22Rv1 (cell line): ENCODE measurements around the gene KIRREL2.

Source experiments
- H3K27ac ChIP-seq: fragments of 450-650 bp; 2 replicates; pipeline ENCODE4 v1.5.1; 2017
- CTCF ChIP-seq: fragments of 450-650 bp; IDR thresholded peaks from 2 replicates; pipeline ENCODE4 v1.5.1; 2017; ENCODE audit warnings: mild to moderate bottlenecking
- ZFX ChIP-seq: fragments of 450-650 bp; IDR thresholded peaks from 2 replicates; pipeline ENCODE4 v1.6.1; 2017; ENCODE audit warnings: antibody characterized with exemption, borderline replicate concordance

KIRREL2 gene

GRCh38 chr19:35872180-35872579 lies 15.5 kb downstream of the KIRREL2 start:
- H3K27ac ChIP-seq = no peak overlapping the region
- no peak for TF ChIP-seq ZFX

- H3K27ac ChIP-seq = no peak overlapping the region
- TF ChIP-seq CTCF (no peak), ZFX (no peak)
These were observed 17.8 kb downstream of the KIRREL2 start for GRCh38 chr19:35874392-35874930.

- H3K27ac ChIP-seq = no peak overlapping the region
- no peak for TF ChIP-seq CTCF
These were observed 22.4 kb downstream of the KIRREL2 start for GRCh38 chr19:35879068-35879467.

GRCh38 chr19:35879770-35880317 lies 23.1 kb downstream of the KIRREL2 start:
- H3K27ac ChIP-seq = no peak overlapping the region
- TF ChIP-seq CTCF = no peak
- TF ChIP-seq ZFX = no peak

GRCh38 chr19:35882114-35882832 lies 25.6 kb downstream of the KIRREL2 start:
- H3K27ac ChIP-seq = no peak overlapping the region
- TF ChIP-seq ZFX (no peak), CTCF (peak; percentile 54)

- no peak overlapping the region for H3K27ac ChIP-seq
These were observed 27.2 kb downstream of the KIRREL2 start for GRCh38 chr19:35883882-35884281.

GRCh38 chr19:35885225-35885738 lies 28.6 kb downstream of the KIRREL2 start:
- no peak for TF ChIP-seq ZFX
- no peak for TF ChIP-seq CTCF
- H3K27ac ChIP-seq = no peak overlapping the region

More at GRCh38 chr19:35883882-35884281, 27.2 kb downstream of the KIRREL2 start:
- TF ChIP-seq ZFX (no peak), CTCF (no peak)
